B cell (primary cell): ENCODE measurements around the gene PPP1CC. TPM values are rescaled to one million over a fixed set of nuclear protein-coding genes. Genes with fewer than 3 reads are reported as not detected.

Source experiments
- ATAC-seq: fragments of 200-7000 bp; cut with Tn5 transposase; one replicate; pipeline ENCODE4 v1.10.0; 2021; ENCODE audit warnings: low read depth, mild to moderate bottlenecking, moderate number of reproducible peaks, moderate library complexity
- CTCF ChIA-PET: fragments of 350-600 bp; sonication (Branson Sonifier 250); formaldehyde crosslinking; loops from one replicate; lab custom pipeline; 2021; ENCODE audit warnings: antibody characterized with exemption, inconsistent platforms; lab: Charles Lee
- POLR2A ChIA-PET: fragments of 350-600 bp; sonication (Branson Sonifier 250); formaldehyde crosslinking; loops from one replicate; lab custom pipeline; 2021; ENCODE audit warnings: antibody characterized with exemption; lab: Charles Lee
- DNase-seq: peaks from one replicate; pipeline ENCODE4 v3.0.0; 2013
- H2AFZ ChIP-seq: 2 replicates; pipeline ENCODE4 v1.6.1; 2012; ENCODE audit warnings: mild to moderate bottlenecking, low read depth, low read length; ENCODE audit not compliant: insufficient read depth, poor library complexity, severe bottlenecking
- H3K27ac ChIP-seq, 2 donors: 1 replicate in 1 of 2; 2 replicates in 1 of 2; pipeline ENCODE4 v1.5.1; 2012 to 2013; ENCODE audit warnings: low read length in 2 of 2, mild to moderate bottlenecking in 2 of 2, moderate library complexity in 1 of 2
- H3K27me3 ChIP-seq, 4 experiments: fragments of 200-600 bp in 1 of 4; sonication (generic) in 1 of 4; replicated peaks in 1 of 4; 1 replicate in 2 of 4; 2 replicates in 2 of 4; pipeline versions ENCODE4 v1.6.1 to v1.7.0; 2013 to 2016; ENCODE audit warnings: low read length in 3 of 4, mild to moderate bottlenecking in 2 of 4, mixed read lengths in 1 of 4, moderate library complexity in 1 of 4; ENCODE audit not compliant: insufficient read depth in 4 of 4, control insufficient read depth in 3 of 4; ENCODE audit errors: control extremely low read depth in 1 of 4
- H3K36me3 ChIP-seq, 2 experiments: replicated peaks in 1 of 2; 1 replicate in 1 of 2; 2 replicates in 1 of 2; pipeline versions ENCODE4 v1.6.1 to v1.7.1; 2013; ENCODE audit warnings: low read length in 1 of 2; ENCODE audit not compliant: insufficient read depth in 2 of 2, control insufficient read depth in 1 of 2; ENCODE audit errors: control extremely low read depth in 1 of 2, extremely low read depth in 1 of 2
- H3K4me1 ChIP-seq, 2 donors: fragments of 200-600 bp in 1 of 2; sonication (generic) in 1 of 2; 1 replicate in 1 of 2; 2 replicates in 1 of 2; pipeline versions ENCODE4 v1.5.1 to v1.6.1; 2013 to 2017; ENCODE audit warnings: low read length in 2 of 2; ENCODE audit not compliant: control insufficient read depth in 2 of 2, insufficient read depth in 2 of 2
- H3K4me2 ChIP-seq: replicated peaks from 2 replicates; pipeline ENCODE3; 2012; ENCODE audit warnings: mild to moderate bottlenecking, low read depth, low read length; ENCODE audit not compliant: poor library complexity, severe bottlenecking
- H3K4me3 ChIP-seq, 5 experiments: fragments of 200-600 bp in 1 of 5; sonication (generic) in 1 of 5; 1 replicate in 3 of 5; 2 replicates in 2 of 5; pipeline versions ENCODE4 v1.5.1 to v1.7.0; 2011 to 2016; ENCODE audit warnings: low read length in 4 of 5, mild to moderate bottlenecking in 4 of 5, low read depth in 2 of 5, control low read depth in 1 of 5, moderate library complexity in 1 of 5; ENCODE audit not compliant: insufficient read depth in 1 of 5; ENCODE audit errors: control extremely low read depth in 1 of 5, extremely low read depth in 1 of 5
- H3K79me2 ChIP-seq: fragments of 200-600 bp; sonication (generic); one replicate; pipeline ENCODE4 v1.6.0; 2016; ENCODE audit warnings: low read length; ENCODE audit not compliant: control insufficient read depth, insufficient read depth
- H3K9ac ChIP-seq: fragments of 200-600 bp; sonication (generic); 2 replicates; pipeline ENCODE4 v1.6.1; 2017; ENCODE audit warnings: mild to moderate bottlenecking, low read length, moderate library complexity
- H3K9me3 ChIP-seq, 3 donors: one replicate each; pipeline versions ENCODE4 v1.6.1 to v1.7.1; 2013; ENCODE audit warnings: low read length in 2 of 3; ENCODE audit not compliant: control insufficient read depth in 2 of 3, insufficient read depth in 1 of 3; ENCODE audit errors: control extremely low read depth in 1 of 3
- H4K20me1 ChIP-seq: 2 replicates; pipeline ENCODE4 v1.6.0; 2012; ENCODE audit warnings: mild to moderate bottlenecking, low read length; ENCODE audit not compliant: insufficient read depth, control insufficient read depth, poor library complexity, severe bottlenecking
- H3K27ac Mint-ChIP-seq: one replicate; pipeline ENCODE4 v1.8.0; 2021; ENCODE audit warnings: mixed read lengths
- H3K27me3 Mint-ChIP-seq: one replicate; pipeline ENCODE4 v1.8.0; 2021; ENCODE audit warnings: mixed read lengths
- H3K4me1 Mint-ChIP-seq: one replicate; pipeline ENCODE4 v1.8.0; 2021; ENCODE audit warnings: mixed read lengths
- H3K4me3 Mint-ChIP-seq: one replicate; pipeline ENCODE4 v1.8.0; 2021; ENCODE audit warnings: mixed read lengths
- H3K9me3 Mint-ChIP-seq: one replicate; pipeline ENCODE4 v1.8.0; 2022; ENCODE audit warnings: mixed read lengths; ENCODE audit not compliant: insufficient read depth
- EZH2 ChIP-seq: IDR thresholded peaks from 2 replicates; pipeline ENCODE4 v1.6.1; 2012; ENCODE audit warnings: borderline replicate concordance, low read depth, mild to moderate bottlenecking, moderate library complexity, low read length; ENCODE audit not compliant: insufficient read depth, poor library complexity, severe bottlenecking
- WGBS: methylation state at CpG from one replicate; pipeline ENCODE4 v1.1.5; 2013; ENCODE audit warnings: missing lambda C conversion rate; ENCODE audit not compliant: insufficient coverage; 5-methylcytosine and 5-hydroxymethylcytosine counted together
- intact Hi-C: fragments of 100-400 bp; cut with micrococcal nuclease; formaldehyde crosslinking; loops from one replicate; pipeline ENCODE4 v1.10.0; 2022
- polyA plus RNA-seq: library from polyadenylated mRNA; depleted of rRNA; stranded (reverse); fragments of >200 nt; gene quantifications from 2 replicates; pipeline ENCODE4 v1.2.3, GENCODE V29; 2012
- total RNA-seq, 2 donors: library from RNA; stranded (reverse); fragments of 120-200 nt in 1 of 2; gene quantifications; 1 replicate in 1 of 2; 2 replicates in 1 of 2; pipeline versions ENCODE4 v1.2.3 to v1.2.4, GENCODE V29; 2013 to 2022
- TF ChIP-seq, protein P1 (sequence below): fragments of 200-600 bp; IDR thresholded peaks from one replicate; pipeline ENCODE4 v1.8.0; 2022; ENCODE audit warnings: antibody characterized with exemption, mild to moderate bottlenecking

PPP1CC gene
- total and polyA plus RNA-seq, 2 donors (not counting 1 experiment from before 2014, with no cell fraction given) = 70.0 to 146 TPM

DNA sequence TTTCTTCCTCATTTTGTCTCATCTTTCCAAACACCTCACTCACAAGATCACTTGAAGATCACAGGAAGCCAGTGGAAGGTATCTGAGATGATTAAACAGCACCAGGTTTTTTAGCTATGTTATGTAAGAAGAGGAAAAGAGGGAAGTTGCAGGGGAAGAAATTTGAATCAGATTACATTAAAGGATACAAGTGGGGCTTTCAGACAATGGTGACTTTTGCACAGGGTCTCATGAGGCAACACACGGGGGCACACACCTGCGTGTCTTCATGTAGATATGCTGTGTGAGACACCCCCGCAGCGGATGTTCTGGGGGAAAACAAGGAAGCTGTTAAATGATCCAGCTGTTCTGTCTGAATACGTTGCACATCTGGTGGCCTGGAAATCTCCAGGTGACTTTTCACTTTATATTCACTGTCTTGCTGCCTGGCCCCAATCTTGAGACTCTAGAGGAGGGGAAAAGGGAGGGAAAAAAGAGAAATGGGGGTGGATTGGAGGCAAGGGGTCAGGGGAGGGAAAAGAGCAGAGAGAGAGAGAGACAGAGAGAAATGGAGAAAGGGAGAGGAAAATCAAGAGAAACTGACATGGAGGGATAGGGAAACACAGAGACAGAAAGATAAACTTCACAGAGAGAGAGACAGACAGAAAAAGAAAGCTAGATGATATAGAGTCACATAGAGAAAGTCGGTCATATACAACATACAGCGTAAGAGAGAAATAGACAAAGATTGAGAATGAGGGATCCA lies 36.3 kb upstream of the PPP1CC start:
- Mint-ChIP-seq H3K9me3 (no peaks in the 10 kb centered on the region), H3K27me3 (no peaks in the 10 kb centered on the region), H3K27ac (peak overlapping the region; percentile 16), H3K4me1 (peaks cover 24% of the 10 kb centered on the region), H3K4me3 (no peak overlapping the region)
- H3K9ac ChIP-seq = no peak overlapping the region
- H2AFZ ChIP-seq = peak overlapping the region; percentile 1
- no peaks in the 10 kb centered on the region for H3K27me3 ChIP-seq
- no peak for TF ChIP-seq EZH2
- TF ChIP-seq, protein P1, sequence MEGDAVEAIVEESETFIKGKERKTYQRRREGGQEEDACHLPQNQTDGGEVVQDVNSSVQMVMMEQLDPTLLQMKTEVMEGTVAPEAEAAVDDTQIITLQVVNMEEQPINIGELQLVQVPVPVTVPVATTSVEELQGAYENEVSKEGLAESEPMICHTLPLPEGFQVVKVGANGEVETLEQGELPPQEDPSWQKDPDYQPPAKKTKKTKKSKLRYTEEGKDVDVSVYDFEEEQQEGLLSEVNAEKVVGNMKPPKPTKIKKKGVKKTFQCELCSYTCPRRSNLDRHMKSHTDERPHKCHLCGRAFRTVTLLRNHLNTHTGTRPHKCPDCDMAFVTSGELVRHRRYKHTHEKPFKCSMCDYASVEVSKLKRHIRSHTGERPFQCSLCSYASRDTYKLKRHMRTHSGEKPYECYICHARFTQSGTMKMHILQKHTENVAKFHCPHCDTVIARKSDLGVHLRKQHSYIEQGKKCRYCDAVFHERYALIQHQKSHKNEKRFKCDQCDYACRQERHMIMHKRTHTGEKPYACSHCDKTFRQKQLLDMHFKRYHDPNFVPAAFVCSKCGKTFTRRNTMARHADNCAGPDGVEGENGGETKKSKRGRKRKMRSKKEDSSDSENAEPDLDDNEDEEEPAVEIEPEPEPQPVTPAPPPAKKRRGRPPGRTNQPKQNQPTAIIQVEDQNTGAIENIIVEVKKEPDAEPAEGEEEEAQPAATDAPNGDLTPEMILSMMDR = no peak
- WGBS = 22% methylated on average over 5 of the region's 7 CpGs
- no peaks in the 10 kb centered on the region for H3K36me3 ChIP-seq
- no peak overlapping the region for H3K4me2 ChIP-seq
- peaks cover 10 to 20% of the 10 kb centered on the region in 2 donors for H3K4me1 ChIP-seq
- no peak for ATAC-seq
- no peak for DNase-seq
- H4K20me1 ChIP-seq = no peaks in the 10 kb centered on the region
- H3K79me2 ChIP-seq = no peaks in the 10 kb centered on the region
- intact Hi-C loops = no loop called here
- H3K4me3 ChIP-seq = no peak overlapping the region
- H3K27ac ChIP-seq = no peak overlapping the region
- POLR2A ChIA-PET = interaction anchor here (0.5 kb wide), 1 partner anchor 985 kb away, joined by 7 read pairs; no protein-coding TSS in a partner anchor
- H3K9me3 ChIP-seq = no peaks in the 10 kb centered on the region
- CTCF ChIA-PET = no interaction called here

DNA sequence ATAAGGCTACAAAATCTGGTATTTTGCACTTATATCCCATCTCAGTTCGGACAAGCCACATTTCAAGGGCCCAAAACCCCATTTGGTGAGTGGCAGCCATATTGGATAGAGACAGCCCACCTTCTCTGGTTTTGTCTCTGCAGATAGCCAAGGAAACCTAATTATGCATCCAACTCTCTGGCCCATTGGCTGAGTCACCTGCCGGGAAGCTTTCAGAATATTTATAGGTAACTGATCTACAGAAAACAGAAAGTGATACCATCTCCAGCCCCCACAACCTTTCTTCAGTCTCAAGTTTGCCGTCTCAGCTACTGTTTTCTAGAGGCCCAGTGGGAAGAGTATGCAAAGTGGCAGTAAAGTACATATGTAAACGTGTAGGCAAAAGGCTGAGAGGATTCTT lies 33.7 kb upstream of the PPP1CC start:
- intact Hi-C loops = no loop called here
- Mint-ChIP-seq H3K27me3 (no peaks in the 10 kb centered on the region), H3K4me3 (peak overlapping the region; percentile 36), H3K27ac (peak overlapping the region; percentile 27), H3K9me3 (no peaks in the 10 kb centered on the region), H3K4me1 (peaks cover 24% of the 10 kb centered on the region)
- peaks cover 10 to 20% of the 10 kb centered on the region in 2 donors for H3K4me1 ChIP-seq
- ATAC-seq (peak; percentile 51), DNase-seq (peak; percentile 19)
- H3K9me3 ChIP-seq = no peaks in the 10 kb centered on the region
- no peak overlapping the region for H3K4me3 ChIP-seq
- WGBS = 43% methylated on average over 1 of the region's 4 CpGs
- ChIA-PET POLR2A (no interaction called here), CTCF (interaction anchor here (0.6 kb wide), 2 partner anchors 9 to 29 kb away, joined by 3 to 4 read pairs; no protein-coding TSS in a partner anchor)
- H2AFZ ChIP-seq = peak overlapping the region; percentile 67
- no peaks in the 10 kb centered on the region for H3K36me3 ChIP-seq
- H3K27ac ChIP-seq = no peak overlapping the region
- H3K4me2 ChIP-seq = peak overlapping the region; percentile 23
- TF ChIP-seq, protein P1 = no peak
- no peak for TF ChIP-seq EZH2
- H3K27me3 ChIP-seq = no peaks in the 10 kb centered on the region
- H3K9ac ChIP-seq = no peak overlapping the region
- no peaks in the 10 kb centered on the region for H4K20me1 ChIP-seq
- H3K79me2 ChIP-seq = no peaks in the 10 kb centered on the region
